ENCODE results near the gene ZNF746.

The ZNF746 gene

GRCh38 chr7:149475121-149476045, 22.2 kb downstream of the ZNF746 start (continued):
- TF ChIP-seq ZNF133 (tag by site-specific recombination; IDR thresholded peaks at IDR 0.05) (no peak), ZNF175 (tag by site-specific recombination; IDR thresholded peaks at IDR 0.05) (no peak), YY1 (tag by site-specific recombination; IDR thresholded peaks at IDR 0.05) (no peak), ZNF184 (tag by site-specific recombination; IDR thresholded peaks at IDR 0.05) (no peak), ZBTB7A (tag by site-specific recombination; IDR thresholded peaks at IDR 0.05; ENCODE audit: low read depth) (no peak), ZBTB20 (tag by site-specific recombination; IDR thresholded peaks at IDR 0.05) (no peak), ZNF558 (tag by site-specific recombination; IDR thresholded peaks at IDR 0.05) (no peak), FEZF1 (tag by site-specific recombination; IDR thresholded peaks at IDR 0.05) (no peak), ZNF501 (tag by site-specific recombination; IDR thresholded peaks at IDR 0.05) (no peak), HOXC10 (CRISPR knock-in tag; IDR thresholded peaks at IDR 0.05) (no peak)

- TF ChIP-seq FEZF1 (tag by site-specific recombination; IDR thresholded peaks at IDR 0.05), result no peak
- TF ChIP-seq KLF8 (tag by site-specific recombination; IDR thresholded peaks at IDR 0.05), result no peak
- TF ChIP-seq ZFP37 (tag by site-specific recombination; IDR thresholded peaks at IDR 0.05), result no peak
- H3K9me3 ChIP-seq (ENCODE audit: control insufficient read depth, insufficient read depth, low read depth, low read length), result no peaks in the 10 kb centered on the region
- peaks cover 3 to 84% of the 10 kb centered on the region in 2 experiments for H3K36me3 ChIP-seq (ENCODE audit: control insufficient read depth in 2 of 2, insufficient read depth in 1 of 2, low read length in 2 of 2)
- H3K4me3 ChIP-seq (ENCODE audit: low read depth, low read length), result no peak overlapping the region
- POLR2A ChIA-PET, result no interaction called here
- CTCF ChIA-PET, result interaction anchor here (1.0 to 1.7 kb wide), 2 partner anchors 8 to 21 kb away, joined by 5 to 6 read pairs; no protein-coding TSS in a partner anchor
- no peak overlapping the region for H3K27ac ChIP-seq (ENCODE audit: extremely low read depth, low read depth, low read length)
- no peaks in the 10 kb centered on the region for H3K4me1 ChIP-seq (ENCODE audit: control insufficient read depth, insufficient read depth, low read length)
These were observed 23.1 kb downstream of the ZNF746 start for GRCh38 chr7:149474309-149475120.

- CTCF ChIA-PET, result no interaction called here
- Histone ChIP-seq H3K4me1 (ENCODE audit: control insufficient read depth, insufficient read depth, low read length) (no peaks in the 10 kb centered on the region), H3K4me3 (ENCODE audit: low read depth, low read length) (no peak overlapping the region), H3K36me3 (ENCODE audit: control insufficient read depth in 2 of 2, insufficient read depth in 1 of 2, low read length in 2 of 2) (peaks cover 0 to 73% of the 10 kb centered on the region in 2 experiments; a peak in 2 of 3 replicates), H3K27ac (ENCODE audit: extremely low read depth, low read depth, low read length) (no peak overlapping the region), H3K9me3 (ENCODE audit: control insufficient read depth, insufficient read depth, low read depth, low read length) (no peaks in the 10 kb centered on the region)
- TF ChIP-seq AEBP2 (tag by site-specific recombination; IDR thresholded peaks at IDR 0.05; ENCODE audit: borderline replicate concordance) (no peak), ZNF350 (tag by site-specific recombination; IDR thresholded peaks at IDR 0.05) (no peak), KLF10 (tag by site-specific recombination; IDR thresholded peaks at IDR 0.05) (no peak), ZNF16 (tag by site-specific recombination; IDR thresholded peaks at IDR 0.05; ENCODE audit: low read depth) (no peak), MEIS1 (CRISPR knock-in tag; IDR thresholded peaks at IDR 0.05; ENCODE audit: borderline replicate concordance) (no peak), ZNF157 (tag by site-specific recombination; IDR thresholded peaks at IDR 0.05) (no peak), ZBTB10 (tag by site-specific recombination; IDR thresholded peaks at IDR 0.05) (no peak), ZNF629 (tag by site-specific recombination; IDR thresholded peaks at IDR 0.05) (no peak), ZNF645 (tag by site-specific recombination; IDR thresholded peaks at IDR 0.05) (no peak)
- POLR2A ChIA-PET, result no interaction called here
These were observed 24.4 kb downstream of the ZNF746 start for GRCh38 chr7:149473251-149473650.
